Urinary bladder (tissue), 4 donors: Measurements from ENCODE around the gene TMEM80. TPM values are rescaled to one million over a fixed set of nuclear protein-coding genes. Genes with fewer than 3 reads are reported as not detected.
A peak's percentile ranks its signal among the peaks of the same experiment; 100 is the strongest.

Experiments
- DNase-seq: peaks from one replicate; pipeline ENCODE4 v3.0.0-alpha.2; 2015; ENCODE audit errors: extremely low spot score
- H3K27ac ChIP-seq: one replicate; pipeline ENCODE4 v1.5.1; 2013; ENCODE audit warnings: low read depth, mild to moderate bottlenecking, moderate library complexity
- H3K36me3 ChIP-seq: one replicate; pipeline ENCODE4 v1.6.1; 2013; ENCODE audit warnings: mild to moderate bottlenecking, moderate library complexity; ENCODE audit not compliant: insufficient read depth
- H3K4me1 ChIP-seq: one replicate; pipeline ENCODE4 v1.6.1; 2013; ENCODE audit warnings: mild to moderate bottlenecking, moderate library complexity; ENCODE audit not compliant: insufficient read depth
- H3K4me3 ChIP-seq: one replicate; pipeline ENCODE4 v1.5.1; 2013; ENCODE audit warnings: low read depth, low read length
- WGBS: extraction: QIAGEN DNeasy Blood & Tissue Kit; methylation state at CpG from one replicate; pipeline ENCODE4 v1.1.7; 2013; 5-methylcytosine and 5-hydroxymethylcytosine counted together
- polyA plus RNA-seq: library from polyadenylated mRNA; stranded (reverse); fragments of 200-250 nt; gene quantifications from one replicate; pipeline ENCODE4 v1.2.3, GENCODE V29; 2013
- total RNA-seq: library from RNA; depleted of rRNA; stranded (reverse); fragments of >200 nt; gene quantifications from one replicate; pipeline ENCODE4 v1.2.3, GENCODE V29; 2014
- donor health status: healthy with polysubstance abuse.
- donor health status: healthy.

TMEM80 gene
- total and polyA plus RNA-seq, 2 donors, result 10.8 to 36.8 TPM

GRCh38 chr11:742156-742546 is 46.5 kb downstream of the TMEM80 start:
- no peaks in the 10 kb centered on the region for H3K4me1 ChIP-seq
- no peak for DNase-seq
- H3K36me3 ChIP-seq, result no peaks in the 10 kb centered on the region
- WGBS, result 90% methylated on average over 3 of the region's 3 CpGs
- H3K27ac ChIP-seq, result no peak overlapping the region
- no peak overlapping the region for H3K4me3 ChIP-seq

- Histone ChIP-seq H3K4me3 (no peak overlapping the region), H3K27ac (no peak overlapping the region), H3K4me1 (no peaks in the 10 kb centered on the region), H3K36me3 (no peaks in the 10 kb centered on the region)
- 97% methylated on average over 4 of the region's 4 CpGs for WGBS
- no peak for DNase-seq
Observed at GRCh38 chr11:742571-743201, 47.1 kb downstream of the TMEM80 start.

- WGBS, result 30% methylated on average over 1 of the region's 1 CpG
- Histone ChIP-seq H3K36me3 (no peaks in the 10 kb centered on the region), H3K27ac (no peak overlapping the region), H3K4me3 (no peak overlapping the region), H3K4me1 (no peaks in the 10 kb centered on the region)
- DNase-seq, result no peak
Observed at GRCh38 chr11:745428-745827, 49.8 kb downstream of the TMEM80 start.

GRCh38 chr11:746289-747157 is 50.9 kb downstream of the TMEM80 start:
- H3K27ac ChIP-seq, result peak overlapping the region; percentile 28
- H3K4me1 ChIP-seq, result no peaks in the 10 kb centered on the region
- WGBS, result 26% methylated on average over 46 of the region's 46 CpGs
- DNase-seq, result no peak
- H3K36me3 ChIP-seq, result no peaks in the 10 kb centered on the region
- peak overlapping the region; percentile 88 for H3K4me3 ChIP-seq

GRCh38 chr11:747158-748006 is 51.8 kb downstream of the TMEM80 start, which contains the start of gene TALDO1:
TSS of gene TALDO1 (plus strand) at chr11:747464. CDS start at chr11:747482, 18 bp downstream.
- H3K27ac ChIP-seq, result peak within 1 kb of the TSS; percentile 63
- under 1% methylated on average over 112 of the region's 112 CpGs for WGBS
- H3K4me1 ChIP-seq, result no peaks in the 10 kb centered on the region
- no peak for DNase-seq
- peak within 1 kb of the TSS; percentile 88 for H3K4me3 ChIP-seq
- no peaks in the 10 kb centered on the region for H3K36me3 ChIP-seq

GRCh38 chr11:748007-748359 is 52.4 kb downstream of the TMEM80 start:
- Histone ChIP-seq H3K4me3 (peak overlapping the region; percentile 88), H3K27ac (no peak overlapping the region), H3K36me3 (no peaks in the 10 kb centered on the region), H3K4me1 (no peaks in the 10 kb centered on the region)
- 9% methylated on average over 18 of the region's 18 CpGs for WGBS
- no peak for DNase-seq

GRCh38 chr11:749731-750130 is 54.1 kb downstream of the TMEM80 start:
- no peak overlapping the region for H3K4me3 ChIP-seq
- no peak for DNase-seq
- 75% methylated on average over 2 of the region's 2 CpGs for WGBS
- no peaks in the 10 kb centered on the region for H3K4me1 ChIP-seq
- no peaks in the 10 kb centered on the region for H3K36me3 ChIP-seq
- H3K27ac ChIP-seq, result no peak overlapping the region

Other genes starting within 250 kb of the TMEM80 start
- gene PTDSS2, start 245.5 kb upstream of the TMEM80 start, total RNA-seq, result 13.5 TPM
- gene PTDSS2, start 245.5 kb upstream of the TMEM80 start, polyA plus RNA-seq, result 27.0 TPM
- gene RNH1, start 188.6 kb upstream of the TMEM80 start, total RNA-seq, result 71.5 TPM
- gene RNH1, start 188.6 kb upstream of the TMEM80 start, polyA plus RNA-seq, result 271 TPM
- gene HRAS, start 160.2 kb upstream of the TMEM80 start, total RNA-seq, result 8.7 TPM
- 79.0 TPM for gene HRAS, start 160.2 kb upstream of the TMEM80 start, polyA plus RNA-seq
- 0.90 TPM for gene LRRC56, start 158.3 kb upstream of the TMEM80 start, total RNA-seq
- gene LRRC56, start 158.3 kb upstream of the TMEM80 start, polyA plus RNA-seq, result 0.96 TPM
- gene LMNTD2, start 135.1 kb upstream of the TMEM80 start, total RNA-seq, result 0.37 TPM
- gene LMNTD2, start 135.1 kb upstream of the TMEM80 start, polyA plus RNA-seq, result 1.2 TPM
- 3.3 TPM for gene RASSF7, start 134.8 kb upstream of the TMEM80 start, total RNA-seq
- 13.8 TPM for gene RASSF7, start 134.8 kb upstream of the TMEM80 start, polyA plus RNA-seq
- 16.5 TPM for gene PHRF1, start 119.3 kb upstream of the TMEM80 start, total RNA-seq
- 21.1 TPM for gene PHRF1, start 119.3 kb upstream of the TMEM80 start, polyA plus RNA-seq
- gene IRF7, start 79.9 kb upstream of the TMEM80 start, total RNA-seq, result 9.8 TPM
- gene IRF7, start 79.9 kb upstream of the TMEM80 start, polyA plus RNA-seq, result 23.2 TPM
- not detected for gene CDHR5, start 70.9 kb upstream of the TMEM80 start, total RNA-seq
- gene CDHR5, start 70.9 kb upstream of the TMEM80 start, polyA plus RNA-seq, result 0.05 TPM
- gene SCT, start 68.6 kb upstream of the TMEM80 start, total RNA-seq, result not detected
- gene SCT, start 68.6 kb upstream of the TMEM80 start, polyA plus RNA-seq, result not detected
- not detected for gene DRD4, start 58.5 kb upstream of the TMEM80 start, total RNA-seq
- gene DRD4, start 58.5 kb upstream of the TMEM80 start, polyA plus RNA-seq, result 0.39 TPM
- gene DEAF1, start 594 bp upstream of the TMEM80 start, total RNA-seq, result 14.9 TPM
- 29.7 TPM for gene DEAF1, start 594 bp upstream of the TMEM80 start, polyA plus RNA-seq
- gene EPS8L2, start 10.4 kb downstream of the TMEM80 start, total RNA-seq, result 12.4 TPM
- gene EPS8L2, start 10.4 kb downstream of the TMEM80 start, polyA plus RNA-seq, result 23.2 TPM
- gene TALDO1, start 51.6 kb downstream of the TMEM80 start, total RNA-seq, result 62.9 TPM
- gene TALDO1, start 51.6 kb downstream of the TMEM80 start, polyA plus RNA-seq, result 201 TPM
- gene GATD1, start 81.7 kb downstream of the TMEM80 start, total RNA-seq, result 26.4 TPM
- 43.3 TPM for gene GATD1, start 81.7 kb downstream of the TMEM80 start, polyA plus RNA-seq
- not detected for gene CEND1, start 94.3 kb downstream of the TMEM80 start, total RNA-seq
- 1.4 TPM for gene CEND1, start 94.3 kb downstream of the TMEM80 start, polyA plus RNA-seq
- gene SLC25A22, start 102.5 kb downstream of the TMEM80 start, total RNA-seq, result 7.5 TPM
- gene SLC25A22, start 102.5 kb downstream of the TMEM80 start, polyA plus RNA-seq, result 17.1 TPM
- 7.2 TPM for gene PIDD1, start 109.4 kb downstream of the TMEM80 start, total RNA-seq
- gene PIDD1, start 109.4 kb downstream of the TMEM80 start, polyA plus RNA-seq, result 12.4 TPM
- 189 TPM for gene RPLP2, start 114.2 kb downstream of the TMEM80 start, total RNA-seq
- 1,859 TPM for gene RPLP2, start 114.2 kb downstream of the TMEM80 start, polyA plus RNA-seq
- 13.6 TPM for gene PNPLA2, start 123.1 kb downstream of the TMEM80 start, total RNA-seq
- 131 TPM for gene PNPLA2, start 123.1 kb downstream of the TMEM80 start, polyA plus RNA-seq
- gene CRACR2B, start 132.1 kb downstream of the TMEM80 start, total RNA-seq, result 5.9 TPM
- gene CRACR2B, start 132.1 kb downstream of the TMEM80 start, polyA plus RNA-seq, result 20.2 TPM
- 115 TPM for gene CD151, start 137.1 kb downstream of the TMEM80 start, total RNA-seq
- gene CD151, start 137.1 kb downstream of the TMEM80 start, polyA plus RNA-seq, result 692 TPM
- gene POLR2L, start 146.7 kb downstream of the TMEM80 start, total RNA-seq, result 21.7 TPM
- 148 TPM for gene POLR2L, start 146.7 kb downstream of the TMEM80 start, polyA plus RNA-seq
- gene TSPAN4, start 147.0 kb downstream of the TMEM80 start, total RNA-seq, result 39.4 TPM
- gene TSPAN4, start 147.0 kb downstream of the TMEM80 start, polyA plus RNA-seq, result 144 TPM
- 23.4 TPM for gene CHID1, start 215.0 kb downstream of the TMEM80 start, total RNA-seq
- gene CHID1, start 215.0 kb downstream of the TMEM80 start, polyA plus RNA-seq, result 62.3 TPM
- 26.5 TPM for gene AP2A2, start 230.1 kb downstream of the TMEM80 start, total RNA-seq
- gene AP2A2, start 230.1 kb downstream of the TMEM80 start, polyA plus RNA-seq, result 51.4 TPM